Prostate gland (tissue), 2 donors: ENCODE measurements around the gene SMIM7. TPM values are rescaled to one million over a fixed set of nuclear protein-coding genes. Genes with fewer than 3 reads are reported as not detected.
A peak's percentile ranks its signal among the peaks of the same experiment; 100 is the strongest.

Experiments used
- DNase-seq: peaks from one replicate; pipeline ENCODE4 v3.0.0-alpha.2; 2019; ENCODE audit warnings: low spot score
- H3K27ac ChIP-seq, 2 donors: fragments of 200-600 bp; sonication (generic); 2 replicates each; pipeline ENCODE4 v1.5.1; 2017 to 2019
- H3K27me3 ChIP-seq: fragments of 200-600 bp; sonication (generic); replicated peaks from 2 replicates; pipeline ENCODE4 v1.5.1; 2019; ENCODE audit not compliant: insufficient read depth
- H3K36me3 ChIP-seq, 2 donors: fragments of 200-600 bp; sonication (generic); 1 replicate in 1 of 2; 2 replicates in 1 of 2; pipeline versions ENCODE4 v1.5.1 to v1.8.1; 2017 to 2019
- H3K4me1 ChIP-seq: fragments of 200-600 bp; sonication (generic); replicated peaks from 2 replicates; pipeline ENCODE4 v1.5.1; 2019
- H3K4me3 ChIP-seq, 2 donors: fragments of 200-600 bp; sonication (generic); 2 replicates each; pipeline ENCODE4 v1.5.1; 2017 to 2019
- H3K9me3 ChIP-seq: fragments of 200-600 bp; sonication (generic); 2 replicates; pipeline ENCODE4 v1.5.1; 2017
- CTCF ChIP-seq, 4 experiments: fragments of 200-600 bp in 2 of 4; fragments of 450-650 bp in 2 of 4; sonication (generic) in 2 of 4; IDR thresholded peaks; 1 replicate in 3 of 4; 2 replicates in 1 of 4; pipeline ENCODE4 v1.5.1; 2016 to 2019; ENCODE audit warnings: antibody characterized with exemption in 4 of 4, mild to moderate bottlenecking in 2 of 4, moderate library complexity in 2 of 4
- POLR2A ChIP-seq: fragments of 450-650 bp; IDR thresholded peaks from one replicate; pipeline ENCODE4 v1.6.1; 2016; ENCODE audit warnings: antibody characterized with exemption, mild to moderate bottlenecking
- POLR2AphosphoS5 ChIP-seq: sonication (generic); formaldehyde crosslinking; IDR thresholded peaks from one replicate; pipeline ENCODE4 v1.6.1; 2017; ENCODE audit warnings: antibody characterized with exemption
- WGBS: methylation state at CpG from one replicate; pipeline ENCODE4 v1.1.5; 2018; 5-methylcytosine and 5-hydroxymethylcytosine counted together
- intact Hi-C: fragments of 100-400 bp; cut with DNase I; formaldehyde crosslinking; loops from one replicate; pipeline ENCODE4 v1.14.2; 2022
- total RNA-seq, 2 donors: library from RNA; depleted of rRNA; stranded (reverse); fragments of >200 nt; gene quantifications; one replicate each; pipeline ENCODE4 v1.1.0, GENCODE V29; 2016

The SMIM7 gene
- total RNA-seq, 2 donors from 2014 or later, result 146 to 171 TPM

GRCh38 chr19:16650821-16651220 lies 9.1 kb downstream of the SMIM7 start:
- Histone ChIP-seq H3K36me3 (peaks cover 5 to 6% of the 10 kb centered on the region in 2 donors), H3K4me3 (no peak overlapping the region), H3K9me3 (no peaks in the 10 kb centered on the region), H3K27ac (no peak overlapping the region), H3K4me1 (peaks cover 5% of the 10 kb centered on the region), H3K27me3 (no peaks in the 10 kb centered on the region)
- DNase-seq, result no peak
- TF ChIP-seq POLR2A (no peak), POLR2AphosphoS5 (no peak), CTCF (IDR thresholded peaks at IDR 0.05) (no peak)
- 74% methylated on average over 2 of the region's 2 CpGs for WGBS
- intact Hi-C loops, result no loop called here

GRCh38 chr19:16649734-16650133 lies 10.2 kb downstream of the SMIM7 start:
- intact Hi-C loops, result no loop called here

GRCh38 chr19:16645140-16645539 lies 14.8 kb downstream of the SMIM7 start:
- TF ChIP-seq CTCF (IDR thresholded peaks at IDR 0.05) (no peak), POLR2AphosphoS5 (no peak), POLR2A (no peak)
- H3K9me3 ChIP-seq, result no peaks in the 10 kb centered on the region
- H3K36me3 ChIP-seq, result peaks cover 7 to 23% of the 10 kb centered on the region in 2 donors
- no peak overlapping the region for H3K27ac ChIP-seq
- no peaks in the 10 kb centered on the region for H3K4me1 ChIP-seq
- H3K4me3 ChIP-seq, result no peak overlapping the region
- no peak for DNase-seq
- intact Hi-C loops, result no loop called here
- no peaks in the 10 kb centered on the region for H3K27me3 ChIP-seq
- 91% methylated on average over 9 of the region's 9 CpGs for WGBS

More at GRCh38 chr19:16649734-16650133, 10.2 kb downstream of the SMIM7 start:
- no peak for DNase-seq
- WGBS, result 55% methylated on average over 9 of the region's 9 CpGs
- H3K36me3 ChIP-seq, result peaks cover 5 to 6% of the 10 kb centered on the region in 2 donors
- no peak overlapping the region for H3K4me3 ChIP-seq
- TF ChIP-seq CTCF (IDR thresholded peaks at IDR 0.05) (no peak), POLR2AphosphoS5 (peak; percentile 15)
- H3K27me3 ChIP-seq, result no peaks in the 10 kb centered on the region
- peak overlapping the region in 1 of 2 donors; percentile 11 for H3K27ac ChIP-seq
- peaks cover 5% of the 10 kb centered on the region for H3K4me1 ChIP-seq
- no peaks in the 10 kb centered on the region for H3K9me3 ChIP-seq

GRCh38 chr19:16641695-16642094 lies 18.2 kb downstream of the SMIM7 start:
- TF ChIP-seq POLR2AphosphoS5 (no peak), CTCF (IDR thresholded peaks at IDR 0.05) (no peak), POLR2A (no peak)
- H3K27ac ChIP-seq, result no peak overlapping the region
- peaks cover 7 to 23% of the 10 kb centered on the region in 2 donors for H3K36me3 ChIP-seq
- intact Hi-C loops, result no loop called here
- H3K27me3 ChIP-seq, result no peaks in the 10 kb centered on the region
- no peak overlapping the region for H3K4me3 ChIP-seq
- no peaks in the 10 kb centered on the region for H3K4me1 ChIP-seq
- 96% methylated on average over 10 of the region's 10 CpGs for WGBS
- no peak for DNase-seq
- H3K9me3 ChIP-seq, result no peaks in the 10 kb centered on the region

GRCh38 chr19:16640951-16641350 lies 19.0 kb downstream of the SMIM7 start:
- no peaks in the 10 kb centered on the region for H3K27me3 ChIP-seq
- TF ChIP-seq POLR2A (no peak), POLR2AphosphoS5 (no peak), CTCF (IDR thresholded peaks at IDR 0.05) (no peak)
- H3K4me3 ChIP-seq, result no peak overlapping the region
- intact Hi-C loops, result no loop called here
- H3K4me1 ChIP-seq, result no peaks in the 10 kb centered on the region
- no peaks in the 10 kb centered on the region for H3K9me3 ChIP-seq
- H3K27ac ChIP-seq, result no peak overlapping the region
- WGBS, result 100% methylated on average over 1 of the region's 1 CpG
- H3K36me3 ChIP-seq, result peaks cover 3 to 17% of the 10 kb centered on the region in 2 donors
- DNase-seq, result no peak
